Gastroesophageal sphincter (tissue), 4 donors: ENCODE results near the gene TYW3. TPM values are rescaled to one million over a fixed set of nuclear protein-coding genes. Genes with fewer than 3 reads are reported as not detected.
"Not testable (repeated sequence)": the region's sequence is repeated elsewhere in the genome, so short reads cannot be mapped to it uniquely, and the experiment has no call there.

Source experiments
- ATAC-seq: fragments of 150-250 bp; one replicate; pipeline ENCODE4 v1.9.1; 2016; ENCODE audit warnings: mild to moderate bottlenecking, moderate library complexity
- H3K27ac ChIP-seq, 4 donors: fragments of 200-600 bp; sonication (generic) in 3 of 4; 1 replicate in 3 of 4; 2 replicates in 1 of 4; pipeline ENCODE4 v1.5.1; 2016 to 2019
- H3K27me3 ChIP-seq: fragments of 200-600 bp; sonication (generic); one replicate; pipeline ENCODE4 v1.5.1; 2019
- H3K36me3 ChIP-seq, 2 donors: fragments of 200-600 bp; sonication (generic); one replicate each; pipeline ENCODE4 v1.5.1; 2019; ENCODE audit warnings: control low read depth in 1 of 2
- H3K4me1 ChIP-seq, 3 donors: fragments of 200-600 bp; sonication (generic); 1 replicate in 2 of 3; 2 replicates in 1 of 3; pipeline ENCODE4 v1.5.1; 2016 to 2019; ENCODE audit warnings: control low read depth in 2 of 3
- H3K4me3 ChIP-seq, 2 donors: fragments of 200-600 bp; sonication (generic); one replicate each; pipeline ENCODE4 v1.5.1; 2019; ENCODE audit warnings: mild to moderate bottlenecking in 1 of 2, moderate library complexity in 1 of 2
- H3K9me3 ChIP-seq, 3 donors: fragments of 200-600 bp; sonication (generic); one replicate each; pipeline ENCODE4 v1.5.1; 2017 to 2019; ENCODE audit warnings: control low read depth in 2 of 3
- EP300 ChIP-seq: sonication (generic); formaldehyde crosslinking; IDR thresholded peaks from one replicate; pipeline ENCODE4 v1.6.1; 2017; ENCODE audit warnings: antibody characterized with exemption, mild to moderate bottlenecking
- POLR2A ChIP-seq, 2 donors: fragments of 450-650 bp; IDR thresholded peaks; one replicate each; pipeline ENCODE4 v1.6.1; 2017; ENCODE audit warnings: antibody characterized with exemption in 2 of 2, mild to moderate bottlenecking in 2 of 2, moderate library complexity in 1 of 2
- POLR2AphosphoS5 ChIP-seq: sonication (generic); formaldehyde crosslinking; IDR thresholded peaks from one replicate; pipeline ENCODE4 v1.6.1; 2017; ENCODE audit warnings: antibody characterized with exemption
- WGBS, 2 donors: methylation state at CpG; one replicate each; pipeline ENCODE4 v1.1.5; 2018; ENCODE audit warnings: low coverage in 1 of 2; 5-methylcytosine and 5-hydroxymethylcytosine counted together
- total RNA-seq, 4 donors: library from RNA; depleted of rRNA; stranded (reverse); fragments of >200 nt; gene quantifications; one replicate each; pipeline ENCODE4 v1.1.0, GENCODE V29; 2016
- TF ChIP-seq, protein P1 (sequence below), 4 experiments: fragments of 200-600 bp in 2 of 4; fragments of 450-650 bp in 2 of 4; sonication (generic) in 1 of 4; IDR thresholded peaks; one replicate each; pipeline ENCODE4 v1.5.1; 2017 to 2019; ENCODE audit warnings: antibody characterized with exemption in 4 of 4, mild to moderate bottlenecking in 2 of 4, moderate library complexity in 2 of 4

Gene TYW3
- total RNA-seq, 4 donors from 2014 or later: 20.3 to 37.8 (median 31.2) TPM

GRCh38 chr1:74755475-74755874, 22.5 kb downstream of the TYW3 start:
- no peak for ATAC-seq
- H3K4me3 ChIP-seq: no peak overlapping the region
- no peaks in the 10 kb centered on the region for H3K9me3 ChIP-seq
- TF ChIP-seq POLR2AphosphoS5 (no peak), POLR2A (IDR thresholded peaks at IDR 0.05) (no peak), EP300 (no peak)
- TF ChIP-seq, protein P1, sequence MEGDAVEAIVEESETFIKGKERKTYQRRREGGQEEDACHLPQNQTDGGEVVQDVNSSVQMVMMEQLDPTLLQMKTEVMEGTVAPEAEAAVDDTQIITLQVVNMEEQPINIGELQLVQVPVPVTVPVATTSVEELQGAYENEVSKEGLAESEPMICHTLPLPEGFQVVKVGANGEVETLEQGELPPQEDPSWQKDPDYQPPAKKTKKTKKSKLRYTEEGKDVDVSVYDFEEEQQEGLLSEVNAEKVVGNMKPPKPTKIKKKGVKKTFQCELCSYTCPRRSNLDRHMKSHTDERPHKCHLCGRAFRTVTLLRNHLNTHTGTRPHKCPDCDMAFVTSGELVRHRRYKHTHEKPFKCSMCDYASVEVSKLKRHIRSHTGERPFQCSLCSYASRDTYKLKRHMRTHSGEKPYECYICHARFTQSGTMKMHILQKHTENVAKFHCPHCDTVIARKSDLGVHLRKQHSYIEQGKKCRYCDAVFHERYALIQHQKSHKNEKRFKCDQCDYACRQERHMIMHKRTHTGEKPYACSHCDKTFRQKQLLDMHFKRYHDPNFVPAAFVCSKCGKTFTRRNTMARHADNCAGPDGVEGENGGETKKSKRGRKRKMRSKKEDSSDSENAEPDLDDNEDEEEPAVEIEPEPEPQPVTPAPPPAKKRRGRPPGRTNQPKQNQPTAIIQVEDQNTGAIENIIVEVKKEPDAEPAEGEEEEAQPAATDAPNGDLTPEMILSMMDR (IDR thresholded peaks at IDR 0.05): no peak
- H3K36me3 ChIP-seq: peaks cover 5 to 99% of the 10 kb centered on the region in 2 donors
- H3K27ac ChIP-seq: no peak overlapping the region
- no peaks in the 10 kb centered on the region for H3K27me3 ChIP-seq
- no peaks in the 10 kb centered on the region for H3K4me1 ChIP-seq

DNA sequence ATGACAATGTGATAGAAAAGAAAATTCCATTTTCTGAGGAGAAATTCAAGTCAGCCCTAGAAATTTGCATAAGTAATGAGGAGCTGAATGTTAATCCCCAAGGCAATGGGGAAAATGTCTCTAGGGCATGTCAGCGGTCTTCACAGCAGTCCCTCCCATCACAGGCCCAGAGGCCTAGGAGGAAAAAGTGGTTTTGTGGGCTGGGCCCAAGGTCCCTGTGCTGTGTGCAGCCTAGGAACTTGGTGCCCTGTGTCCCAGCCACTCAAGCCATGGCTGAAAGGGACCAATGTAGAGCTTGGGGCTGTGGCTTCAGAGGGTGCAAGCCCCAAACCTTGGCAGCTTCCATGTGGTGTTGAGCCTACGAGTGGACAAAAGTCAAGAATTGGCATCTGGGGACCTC, 23.7 kb downstream of the TYW3 start:
- ATAC-seq, H3K9me3 ChIP-seq, H3K4me3 ChIP-seq, H3K27ac ChIP-seq, H3K27me3 ChIP-seq, H3K4me1 ChIP-seq: not testable (repeated sequence)
- 100% methylated on average over 1 of the region's 2 CpGs for WGBS, 2 donors
- H3K36me3 ChIP-seq: peaks cover 5 to 99% of the 10 kb centered on the region in 2 donors

- H3K4me3 ChIP-seq: no peak overlapping the region
- no peaks in the 10 kb centered on the region for H3K9me3 ChIP-seq
- 73 to 88% methylated on average over 3 to 4 of the region's 4 CpGs for WGBS, 2 donors
- H3K36me3 ChIP-seq: peaks cover 0 to 63% of the 10 kb centered on the region in 2 donors
- no peak for ATAC-seq
- no peaks in the 10 kb centered on the region for H3K27me3 ChIP-seq
- TF ChIP-seq POLR2AphosphoS5: no peak
- TF ChIP-seq, protein P1 (IDR thresholded peaks at IDR 0.05): no peak
- TF ChIP-seq POLR2A (IDR thresholded peaks at IDR 0.05): no peak
- TF ChIP-seq EP300: no peak
- no peak overlapping the region for H3K27ac ChIP-seq
- no peaks in the 10 kb centered on the region for H3K4me1 ChIP-seq
These were observed 30.9 kb downstream of the TYW3 start for GRCh38 chr1:74763807-74764206.

DNA sequence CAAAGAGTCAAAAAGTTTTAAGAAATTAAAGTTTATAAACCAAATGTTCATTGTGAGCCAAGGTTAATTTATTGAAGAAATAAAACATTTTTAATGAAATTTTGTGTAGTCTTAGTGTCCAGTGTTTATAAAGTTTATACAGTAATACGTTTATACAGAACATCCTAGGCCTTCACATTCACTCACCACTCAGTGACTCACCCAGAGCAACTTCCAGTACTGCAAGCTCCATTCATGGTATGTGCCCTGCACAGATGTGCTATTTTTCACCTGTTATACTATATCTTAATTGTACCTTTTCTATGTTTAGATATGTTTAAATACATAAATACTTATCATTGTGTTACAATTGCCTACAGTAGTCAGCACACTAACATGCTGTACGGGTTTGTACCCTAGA, 33.6 kb downstream of the TYW3 start:
- no peak for TF ChIP-seq EP300
- TF ChIP-seq POLR2AphosphoS5: no peak
- TF ChIP-seq, protein P1 (IDR thresholded peaks at IDR 0.05): no peak
- no peak for TF ChIP-seq POLR2A (IDR thresholded peaks at IDR 0.05)
- Histone ChIP-seq H3K4me3 (no peak overlapping the region), H3K4me1 (no peaks in the 10 kb centered on the region), H3K9me3 (no peaks in the 10 kb centered on the region), H3K36me3 (peaks cover 0 to 35% of the 10 kb centered on the region in 2 donors), H3K27me3 (no peaks in the 10 kb centered on the region), H3K27ac (no peak overlapping the region)
- no peak for ATAC-seq
- 60 to 67% methylated on average over 2 of the region's 2 CpGs for WGBS, 2 donors

- no peak overlapping the region for H3K27ac ChIP-seq
- ATAC-seq: no peak
- no peaks in the 10 kb centered on the region for H3K4me1 ChIP-seq
- peaks cover 0 to 26% of the 10 kb centered on the region in 2 donors for H3K36me3 ChIP-seq
- WGBS, 2 donors: 68 to 78% methylated on average over 2 to 3 of the region's 3 CpGs
- TF ChIP-seq, protein P1 (IDR thresholded peaks at IDR 0.05): no peak
- no peak for TF ChIP-seq POLR2A (IDR thresholded peaks at IDR 0.05)
- TF ChIP-seq EP300: no peak
- TF ChIP-seq POLR2AphosphoS5: no peak
- H3K27me3 ChIP-seq: no peaks in the 10 kb centered on the region
- no peaks in the 10 kb centered on the region for H3K9me3 ChIP-seq
- H3K4me3 ChIP-seq: no peak overlapping the region
These were observed 34.5 kb downstream of the TYW3 start for GRCh38 chr1:74767490-74767889.
